Activated naive CD4-positive, alpha-beta T cell treated with anti-CD3 and anti-CD28 coated beads, Interleukin-2, amount 10 ng/mL, durations not matched to agents 7 days and 5 days (primary cell): ENCODE measurements around the gene OR4X2.
A peak's percentile ranks its signal among the peaks of the same experiment; 100 is the strongest.
"Not testable (repeated sequence)": the region's sequence is repeated elsewhere in the genome, so short reads cannot be mapped to it uniquely, and the experiment has no call there.

Experiments
- CTCF ChIA-PET: fragments of 350-600 bp; sonication (Branson Sonifier 250); formaldehyde crosslinking; loops from one replicate; lab custom pipeline; 2021; ENCODE audit warnings: antibody characterized with exemption; lab: Charles Lee
- DNase-seq: peaks from one replicate; pipeline ENCODE4 v3.0.0-alpha.2; 2020
- H3K27ac Mint-ChIP-seq: one replicate; pipeline ENCODE4 v1.8.0; 2021; ENCODE audit warnings: mild to moderate bottlenecking, moderate library complexity, mixed read lengths
- H3K27me3 Mint-ChIP-seq: one replicate; pipeline ENCODE4 v1.8.0; 2021; ENCODE audit warnings: mild to moderate bottlenecking, mixed read lengths
- H3K36me3 Mint-ChIP-seq: one replicate; pipeline ENCODE4 v1.8.0; 2021; ENCODE audit warnings: mixed read lengths
- H3K4me1 Mint-ChIP-seq: one replicate; pipeline ENCODE4 v1.8.0; 2021; ENCODE audit warnings: mixed read lengths
- H3K4me3 Mint-ChIP-seq: one replicate; pipeline ENCODE4 v1.8.0; 2021; ENCODE audit warnings: mild to moderate bottlenecking, moderate library complexity, mixed read lengths
- H3K9me3 Mint-ChIP-seq: one replicate; pipeline ENCODE4 v1.8.0; 2021; ENCODE audit warnings: mixed read lengths

Gene OR4X2, protein sequence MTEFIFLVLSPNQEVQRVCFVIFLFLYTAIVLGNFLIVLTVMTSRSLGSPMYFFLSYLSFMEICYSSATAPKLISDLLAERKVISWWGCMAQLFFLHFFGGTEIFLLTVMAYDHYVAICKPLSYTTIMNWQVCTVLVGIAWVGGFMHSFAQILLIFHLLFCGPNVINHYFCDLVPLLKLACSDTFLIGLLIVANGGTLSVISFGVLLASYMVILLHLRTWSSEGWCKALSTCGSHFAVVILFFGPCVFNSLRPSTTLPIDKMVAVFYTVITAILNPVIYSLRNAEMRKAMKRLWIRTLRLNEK

DNA sequence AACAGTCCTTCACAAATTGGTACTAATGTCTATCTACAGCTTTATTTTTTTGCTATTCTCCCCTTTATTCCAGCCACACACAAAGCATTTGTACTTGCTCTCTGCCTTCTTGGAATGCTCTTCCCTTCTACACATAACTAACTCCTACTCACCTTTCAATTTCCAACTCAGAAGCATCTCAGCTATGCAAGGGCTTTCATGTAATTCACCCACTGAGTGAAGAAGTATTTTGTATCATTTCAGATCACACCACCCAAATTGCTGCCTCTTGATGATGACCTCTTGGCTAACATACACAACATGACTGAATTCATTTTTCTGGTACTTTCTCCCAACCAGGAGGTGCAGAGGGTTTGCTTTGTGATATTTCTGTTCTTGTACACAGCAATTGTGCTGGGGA is at the start of gene OR4X2:
Gene OR4X2, plus strand, starts transcription at position 301 of the 400 bp plus-strand sequence. Its CDS starts 0 bp downstream, at position 301.
- H3K27me3 Mint-ChIP-seq, result peaks cover 9% of the 10 kb centered on the region
- H3K36me3 Mint-ChIP-seq, result no peaks in the 10 kb centered on the region
- H3K27ac Mint-ChIP-seq, result no peak within 1 kb of the TSS
- no peak within 1 kb of the TSS for H3K4me3 Mint-ChIP-seq
- no peak for DNase-seq
- no peaks in the 10 kb centered on the region for H3K4me1 Mint-ChIP-seq
- CTCF ChIA-PET, result interaction anchor here (0.6 kb wide), 1 partner anchor 189 kb away, joined by 3 read pairs; no protein-coding TSS in a partner anchor
- no peaks in the 10 kb centered on the region for H3K9me3 Mint-ChIP-seq

DNA sequence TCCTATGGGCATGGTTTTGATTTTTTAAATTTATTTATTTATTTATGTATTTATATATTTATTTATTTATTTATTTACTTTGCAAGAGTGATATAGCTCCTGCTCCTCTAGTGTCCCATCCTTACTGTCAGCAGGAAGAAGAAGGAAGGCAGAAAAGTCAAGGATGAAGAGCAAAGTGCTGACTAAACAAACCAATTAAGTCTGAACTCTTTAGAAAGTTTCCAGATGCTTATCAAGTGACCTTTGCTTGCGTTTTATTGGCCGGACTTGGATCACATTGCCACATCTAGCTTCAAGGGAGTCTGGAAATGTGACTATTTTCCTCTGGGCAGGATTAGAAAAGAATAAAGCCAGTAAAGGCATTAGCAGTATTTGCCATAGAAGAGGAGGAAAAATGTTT is 37.0 kb upstream of the OR4X2 start:
- Mint-ChIP-seq H3K27me3 (peaks cover 24% of the 10 kb centered on the region), H3K4me3 (no peak overlapping the region), H3K36me3 (no peaks in the 10 kb centered on the region), H3K27ac (no peak overlapping the region), H3K4me1 (no peaks in the 10 kb centered on the region), H3K9me3 (no peaks in the 10 kb centered on the region)
- CTCF ChIA-PET, result no interaction called here
- DNase-seq, result no peak

DNA sequence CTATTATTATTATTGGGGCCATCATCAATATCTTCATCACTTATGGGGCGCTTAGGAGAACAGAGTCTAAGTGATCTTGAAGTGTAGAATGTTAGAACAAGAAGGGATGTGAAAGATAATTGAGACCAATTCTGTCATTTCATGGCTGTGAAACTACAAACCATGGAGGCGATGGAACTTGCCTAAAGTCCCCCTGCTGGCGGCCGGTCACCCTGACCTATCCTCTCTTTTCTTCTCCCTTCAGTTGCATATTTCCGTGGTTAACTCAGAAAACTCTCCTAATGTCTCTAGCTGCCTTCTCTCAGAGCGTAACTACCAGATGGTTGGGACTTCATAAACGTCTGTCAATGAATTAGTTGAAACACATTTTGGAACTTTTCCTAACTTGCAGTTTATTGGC is 34.9 kb upstream of the OR4X2 start:
- Mint-ChIP-seq H3K4me1 (peaks cover under 1% of the 10 kb centered on the region), H3K27ac (no peak overlapping the region), H3K27me3 (peaks cover 15% of the 10 kb centered on the region), H3K9me3 (no peaks in the 10 kb centered on the region), H3K36me3 (no peaks in the 10 kb centered on the region), H3K4me3 (no peak overlapping the region)
- CTCF ChIA-PET, result no interaction called here
- peak; percentile 25 for DNase-seq

DNA sequence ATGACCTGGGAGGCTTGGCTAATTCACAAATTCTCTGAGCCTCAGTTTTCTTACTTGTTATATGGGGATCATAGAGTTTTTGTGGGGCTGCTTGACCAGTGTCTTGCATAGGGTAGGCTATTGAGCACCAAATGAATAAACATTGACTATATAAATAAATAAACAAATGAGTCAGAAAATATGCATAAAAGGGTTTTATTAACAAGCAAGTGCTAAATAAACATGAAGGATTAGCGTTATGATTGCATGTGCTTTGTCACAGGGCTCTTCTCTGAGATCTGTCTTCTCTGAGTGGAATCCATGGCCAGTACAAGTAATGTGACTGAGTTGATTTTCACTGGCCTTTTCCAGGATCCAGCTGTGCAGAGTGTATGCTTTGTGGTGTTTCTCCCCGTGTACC is 28.4 kb upstream of the OR4X2 start, which contains the start of gene OR4B1:
Gene OR4B1, plus strand, starts transcription at position 301 of the 400 bp plus-strand sequence. Its CDS starts 0 bp downstream, at position 301.
- no peaks in the 10 kb centered on the region for H3K27me3 Mint-ChIP-seq
- H3K4me1 Mint-ChIP-seq, result peaks cover 2% of the 10 kb centered on the region
- no peaks in the 10 kb centered on the region for H3K9me3 Mint-ChIP-seq
- no peak within 1 kb of the TSS for H3K27ac Mint-ChIP-seq
- H3K36me3 Mint-ChIP-seq, result no peaks in the 10 kb centered on the region
- no peak for DNase-seq
- no peak within 1 kb of the TSS for H3K4me3 Mint-ChIP-seq
- CTCF ChIA-PET, result no interaction called here

DNA sequence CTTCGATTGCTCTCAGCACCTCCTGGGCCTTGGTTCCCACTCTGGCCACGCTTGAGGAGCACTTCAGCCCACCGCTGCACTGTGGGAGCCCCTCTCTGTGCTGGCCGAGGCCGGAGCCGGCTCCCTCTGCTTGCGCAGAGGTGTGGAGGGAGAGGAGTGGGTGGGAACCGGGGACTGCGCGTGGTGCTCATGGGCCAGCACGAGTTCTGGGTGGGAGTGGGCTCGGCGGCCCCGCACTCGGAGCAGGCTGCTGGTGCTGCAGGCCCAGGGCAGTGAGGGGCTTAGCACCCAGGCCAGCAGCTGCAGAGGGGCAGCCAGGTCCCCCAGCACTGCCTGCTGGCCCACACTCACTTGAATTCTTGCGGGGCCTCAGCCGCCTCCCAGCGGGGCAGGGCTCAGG is 16.1 kb upstream of the OR4X2 start:
- Mint-ChIP-seq H3K36me3 (no peaks in the 10 kb centered on the region), H3K4me3 (no peak overlapping the region), H3K27ac (no peak overlapping the region), H3K9me3 (peaks cover 7% of the 10 kb centered on the region), H3K4me1 (no peaks in the 10 kb centered on the region), H3K27me3 (peaks cover 6% of the 10 kb centered on the region)
- CTCF ChIA-PET, result no interaction called here
- no peak for DNase-seq

DNA sequence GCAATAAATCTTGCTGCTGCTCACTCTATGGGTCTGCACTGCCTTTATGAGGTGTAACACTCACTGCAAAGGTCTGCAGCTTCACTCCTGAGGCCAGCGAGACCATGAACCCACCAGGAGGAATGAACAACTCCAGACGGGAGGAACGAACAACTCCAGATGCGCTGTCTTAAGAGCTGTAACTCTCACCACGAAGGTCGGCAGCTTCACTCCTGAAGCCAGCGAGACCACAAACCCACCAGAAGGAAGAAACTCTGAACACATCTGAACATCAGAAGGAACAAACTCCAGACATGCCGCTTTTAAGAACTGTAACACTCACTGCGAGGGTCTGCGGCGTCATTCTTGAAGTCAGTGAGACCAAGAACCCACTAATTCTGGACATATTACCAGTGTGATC is 14.8 kb upstream of the OR4X2 start:
- H3K27ac Mint-ChIP-seq, H3K4me1 Mint-ChIP-seq, DNase-seq, H3K4me3 Mint-ChIP-seq, H3K36me3 Mint-ChIP-seq, H3K9me3 Mint-ChIP-seq, H3K27me3 Mint-ChIP-seq, CTCF ChIA-PET: not testable (repeated sequence)

DNA sequence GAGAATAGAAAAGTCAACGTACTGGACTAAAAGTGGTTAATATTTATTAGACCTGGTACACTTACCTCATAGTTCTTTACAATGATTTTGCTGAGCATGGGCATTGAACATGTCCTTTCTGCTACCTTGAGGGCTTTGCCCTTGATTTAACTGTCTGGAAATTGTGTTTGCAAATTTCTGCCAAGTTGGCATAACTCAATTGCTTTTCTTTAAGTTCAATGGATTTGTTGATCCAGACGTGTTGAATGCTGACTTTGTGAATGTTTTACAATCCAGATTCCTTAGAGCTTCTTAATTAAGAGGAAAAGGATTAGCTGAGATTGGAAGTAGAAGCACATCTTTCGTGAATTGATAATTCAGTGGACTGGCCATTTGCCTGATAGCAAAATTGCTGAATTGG is 7.2 kb upstream of the OR4X2 start:
- peaks cover 8% of the 10 kb centered on the region for H3K27me3 Mint-ChIP-seq
- CTCF ChIA-PET, result no interaction called here
- H3K9me3 Mint-ChIP-seq, result peaks cover 2% of the 10 kb centered on the region
- H3K27ac Mint-ChIP-seq, result no peak overlapping the region
- DNase-seq, result no peak
- no peaks in the 10 kb centered on the region for H3K36me3 Mint-ChIP-seq
- no peaks in the 10 kb centered on the region for H3K4me1 Mint-ChIP-seq
- no peak overlapping the region for H3K4me3 Mint-ChIP-seq

DNA sequence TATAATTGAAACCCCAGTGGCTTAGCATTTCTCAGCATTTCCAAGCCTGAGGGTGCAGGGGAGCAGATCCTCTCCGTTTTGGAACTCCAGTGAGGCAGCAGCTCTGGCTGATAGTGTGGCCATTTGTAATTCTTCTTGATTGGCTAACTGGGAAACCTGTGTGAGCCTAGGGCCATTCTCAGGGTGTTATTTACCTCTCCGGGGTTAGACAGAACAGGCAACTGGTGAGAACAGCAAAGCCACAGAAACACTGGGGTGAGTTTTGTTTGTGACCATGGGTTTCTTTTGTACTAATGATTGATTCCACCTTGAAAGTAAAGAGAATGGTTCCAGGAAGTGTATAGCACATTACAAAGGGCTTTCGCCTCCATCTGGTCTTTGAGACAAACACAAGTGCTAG is 2.4 kb upstream of the OR4X2 start:
- CTCF ChIA-PET, result no interaction called here
- H3K36me3 Mint-ChIP-seq, result no peaks in the 10 kb centered on the region
- H3K4me3 Mint-ChIP-seq, result no peak overlapping the region
- H3K4me1 Mint-ChIP-seq, result no peaks in the 10 kb centered on the region
- peaks cover 5% of the 10 kb centered on the region for H3K27me3 Mint-ChIP-seq
- H3K9me3 Mint-ChIP-seq, result no peaks in the 10 kb centered on the region
- no peak overlapping the region for H3K27ac Mint-ChIP-seq
- DNase-seq, result no peak

DNA sequence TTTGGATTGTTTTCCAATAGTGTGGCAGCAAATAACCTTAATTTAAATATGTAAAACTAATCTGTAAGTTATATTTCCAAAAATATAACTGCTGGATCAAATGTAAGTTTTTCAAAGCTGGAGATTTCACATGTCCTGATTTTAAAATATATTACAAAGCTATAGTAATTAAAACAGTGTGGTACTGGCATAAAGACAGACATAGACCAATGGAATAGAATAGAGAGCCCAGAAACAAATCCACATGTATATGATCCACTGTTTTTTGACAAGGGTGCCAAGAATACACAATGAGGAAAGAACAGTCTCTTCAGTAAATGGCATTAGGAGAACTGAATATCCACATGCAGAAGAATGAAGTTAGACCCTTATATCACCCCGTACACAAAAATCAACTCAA is 4.0 kb downstream of the OR4X2 start:
- no peak overlapping the region for H3K4me3 Mint-ChIP-seq
- CTCF ChIA-PET, result no interaction called here
- H3K36me3 Mint-ChIP-seq, result no peaks in the 10 kb centered on the region

DNA sequence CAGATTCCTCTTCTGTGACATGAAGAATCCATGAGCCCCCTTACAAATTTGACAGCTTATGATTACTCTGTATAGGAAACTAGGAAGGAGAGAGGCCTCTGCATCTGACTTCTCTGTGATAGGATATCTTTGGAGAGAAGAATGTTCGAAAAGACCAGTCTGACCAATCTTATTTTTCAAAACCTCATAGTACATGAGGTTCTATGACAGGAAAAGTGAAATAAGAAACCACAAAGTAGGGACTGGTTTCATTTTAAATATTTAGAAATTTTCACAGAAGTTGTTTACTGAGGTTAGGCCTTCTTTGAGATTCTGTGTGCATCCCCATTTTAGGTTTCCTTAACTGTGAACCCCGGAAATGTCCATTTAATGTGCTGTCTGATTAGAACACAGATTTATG is 16.7 kb downstream of the OR4X2 start:
- H3K4me1 Mint-ChIP-seq, result no peaks in the 10 kb centered on the region
- no peaks in the 10 kb centered on the region for H3K36me3 Mint-ChIP-seq
- H3K27ac Mint-ChIP-seq, result no peak overlapping the region
- H3K4me3 Mint-ChIP-seq, result no peak overlapping the region
- CTCF ChIA-PET, result no interaction called here
- DNase-seq, result no peak
- H3K9me3 Mint-ChIP-seq, result no peaks in the 10 kb centered on the region
- no peaks in the 10 kb centered on the region for H3K27me3 Mint-ChIP-seq

More for the DNA sequence above, 4.0 kb downstream of the OR4X2 start:
- Mint-ChIP-seq H3K9me3 (no peaks in the 10 kb centered on the region), H3K27me3 (peaks cover 4% of the 10 kb centered on the region), H3K27ac (no peak overlapping the region), H3K4me1 (no peaks in the 10 kb centered on the region)
- DNase-seq, result no peak

DNA sequence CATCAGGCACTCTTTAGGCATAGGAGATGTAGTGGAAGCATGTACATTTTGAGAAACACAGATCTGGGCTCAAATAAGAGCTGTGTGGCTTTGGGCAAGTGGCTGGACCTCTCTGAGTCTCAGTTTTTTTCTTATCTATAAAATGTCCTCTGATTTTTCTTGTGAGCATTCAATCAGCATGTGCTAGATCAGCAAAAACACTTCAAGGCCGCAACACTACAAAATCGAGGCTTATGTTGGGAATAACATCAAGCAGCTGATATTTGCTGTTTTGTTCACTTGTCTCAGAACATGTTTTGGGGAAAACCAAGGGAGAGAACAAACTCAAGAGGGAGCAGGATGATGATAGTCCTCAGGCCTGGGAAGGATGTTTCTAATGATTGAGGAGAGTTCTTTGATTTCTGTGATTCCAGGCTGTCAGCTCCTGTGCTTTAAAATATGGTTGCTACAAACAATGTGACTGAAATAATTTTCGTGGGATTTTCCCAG is 18.6 kb downstream of the OR4X2 start, which contains the start of gene OR4X1:
Gene OR4X1, plus strand, starts transcription at position 439 of the 489 bp plus-strand sequence. Its CDS starts 0 bp downstream, at position 439.
- H3K27ac Mint-ChIP-seq, result no peak within 1 kb of the TSS
- CTCF ChIA-PET, result no interaction called here
- H3K4me3 Mint-ChIP-seq, result no peak within 1 kb of the TSS
- H3K9me3 Mint-ChIP-seq, result no peaks in the 10 kb centered on the region
- no peaks in the 10 kb centered on the region for H3K36me3 Mint-ChIP-seq
- no peaks in the 10 kb centered on the region for H3K27me3 Mint-ChIP-seq
- no peak for DNase-seq
- H3K4me1 Mint-ChIP-seq, result no peaks in the 10 kb centered on the region

DNA sequence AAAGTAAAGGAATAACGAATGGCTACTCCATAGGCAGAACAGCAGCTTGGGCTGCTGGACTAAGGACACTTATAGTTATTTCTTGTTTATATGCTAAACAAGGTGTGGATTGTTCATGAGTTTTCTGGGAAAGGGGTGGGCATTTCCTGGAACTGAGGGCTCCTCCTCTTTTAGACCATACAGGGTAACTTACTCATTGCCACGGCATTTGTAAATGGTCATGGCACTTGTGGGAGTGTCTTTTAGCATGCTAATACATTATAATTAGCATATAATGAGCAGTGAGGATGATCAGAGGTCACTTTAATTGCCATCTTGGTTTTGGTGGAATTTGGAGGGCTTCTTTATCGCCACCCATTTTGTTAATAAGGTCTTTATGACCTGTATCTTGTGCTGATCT is 25.7 kb downstream of the OR4X2 start:
- Mint-ChIP-seq H3K4me1 (no peaks in the 10 kb centered on the region), H3K27ac (no peak overlapping the region), H3K4me3 (no peak overlapping the region), H3K36me3 (no peaks in the 10 kb centered on the region), H3K27me3 (peaks cover 3% of the 10 kb centered on the region), H3K9me3 (no peaks in the 10 kb centered on the region)
- DNase-seq, result no peak
- CTCF ChIA-PET, result no interaction called here

DNA sequence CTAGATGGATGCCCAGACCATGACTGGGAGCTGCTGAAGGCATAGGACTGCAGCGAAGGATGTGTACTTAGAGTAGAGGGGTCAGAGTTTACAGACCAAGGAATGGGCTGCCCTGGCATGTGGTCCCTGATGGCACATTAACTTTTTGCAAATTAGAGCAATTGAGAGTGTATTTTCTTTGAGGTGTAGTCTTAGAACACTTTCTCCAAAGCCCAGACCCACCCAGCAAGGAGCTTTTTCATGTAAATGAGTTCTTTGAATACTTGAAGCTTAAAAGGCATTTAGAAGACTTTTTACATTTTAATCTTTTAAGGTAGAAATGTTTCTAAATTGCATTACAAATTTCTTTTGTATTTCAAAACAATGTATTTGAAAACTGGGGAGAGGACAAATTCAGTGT is 27.7 kb downstream of the OR4X2 start:
- no peaks in the 10 kb centered on the region for H3K36me3 Mint-ChIP-seq
- CTCF ChIA-PET, result no interaction called here
- H3K4me1 Mint-ChIP-seq, result no peaks in the 10 kb centered on the region
- no peaks in the 10 kb centered on the region for H3K9me3 Mint-ChIP-seq
- no peak for DNase-seq
- H3K27ac Mint-ChIP-seq, result no peak overlapping the region
- H3K4me3 Mint-ChIP-seq, result no peak overlapping the region
- peaks cover 3% of the 10 kb centered on the region for H3K27me3 Mint-ChIP-seq
